GM19239 (cell line): ENCODE data around the gene TRAFD1.
"Not testable (repeated sequence)": the region's sequence is repeated elsewhere in the genome, so short reads cannot be mapped to it uniquely, and the experiment has no call there.

Experiments used
- DNase-seq: peaks from one replicate; pipeline ENCODE4 v3.0.0; 2011; ENCODE audit warnings: low spot score; ENCODE audit not compliant: insufficient read length
- FAIRE-seq: peaks from 2 replicates; lab custom pipeline; 2011; peaks lifted over from hg19 to GRCh38; lab: Jason Lieb, UNC

TRAFD1 gene

DNA sequence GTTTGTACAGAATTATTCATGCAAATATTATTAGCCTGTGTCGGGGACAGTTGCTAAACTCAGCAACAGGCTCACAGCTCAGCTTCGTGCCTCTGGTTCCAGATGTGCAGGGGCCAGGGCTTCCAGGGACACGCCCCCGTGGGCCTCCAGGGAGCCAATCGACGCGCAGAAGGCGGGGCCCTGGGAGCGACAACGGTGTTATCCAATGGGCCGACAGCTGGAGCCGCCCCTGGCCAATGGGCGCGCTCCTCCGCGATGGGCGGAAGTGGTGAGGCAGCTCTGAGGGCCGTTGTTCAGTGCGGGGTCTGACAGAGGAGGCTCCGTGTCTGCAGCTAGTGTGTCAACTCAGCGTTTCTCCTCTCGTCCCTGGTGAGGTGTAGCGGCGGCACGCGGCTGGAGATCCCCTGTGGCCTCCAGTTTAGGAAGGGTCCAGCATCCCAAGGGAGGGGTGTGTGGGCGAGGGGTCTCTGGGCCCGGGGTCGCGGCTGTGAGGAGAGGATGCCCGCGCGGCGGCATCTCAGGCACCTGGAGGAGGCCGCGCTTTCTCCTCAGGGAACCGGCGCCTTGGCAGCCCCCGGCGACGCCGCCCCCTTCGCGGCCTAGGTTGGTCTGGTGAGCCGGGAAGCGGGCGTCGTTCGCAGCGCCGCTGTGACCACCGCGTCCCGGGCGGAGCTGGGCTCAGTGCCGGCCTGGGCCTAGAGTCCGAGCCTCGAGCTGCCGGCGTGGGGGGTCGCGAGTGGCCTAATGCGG, at the start of gene TRAFD1:
Gene TRAFD1, plus strand, starts transcription at position 311 of the 750 bp plus-strand sequence. CDS start 4,963 bp downstream, outside the sequence.
- FAIRE-seq (peak; percentile 97), DNase-seq (peak; percentile 92)

- DNase-seq, result no peak
- no peak for FAIRE-seq
These were observed 38.1 kb upstream of the TRAFD1 start for GRCh38 chr12:112087055-112087850.

DNA sequence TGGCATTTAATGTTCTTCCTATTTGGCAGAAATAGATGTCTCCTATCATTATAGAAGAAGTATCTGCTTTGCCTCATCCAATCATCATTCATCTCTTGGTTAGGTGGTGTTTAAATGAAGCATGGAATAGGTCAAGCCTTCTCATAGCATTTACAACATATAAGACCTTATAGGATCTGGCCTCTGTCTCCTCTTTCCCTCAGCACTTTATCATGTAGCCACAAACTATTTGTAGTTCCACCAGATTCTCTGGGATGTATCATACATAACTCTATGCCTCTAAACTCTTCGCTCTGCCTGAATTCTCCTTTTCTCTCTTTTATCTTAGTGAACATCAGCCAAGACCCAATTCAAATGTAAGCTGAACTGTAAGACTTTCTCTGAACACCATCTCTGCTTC, 37.5 kb upstream of the TRAFD1 start:
- DNase-seq, result no peak
- no peak for FAIRE-seq

- no peak for FAIRE-seq
- DNase-seq, result no peak
These were observed 33.8 kb upstream of the TRAFD1 start for GRCh38 chr12:112091563-112091962.

- FAIRE-seq, result peak; percentile 26
- DNase-seq, result no peak
These were observed 29.3 kb upstream of the TRAFD1 start for GRCh38 chr12:112096070-112096469.

DNA sequence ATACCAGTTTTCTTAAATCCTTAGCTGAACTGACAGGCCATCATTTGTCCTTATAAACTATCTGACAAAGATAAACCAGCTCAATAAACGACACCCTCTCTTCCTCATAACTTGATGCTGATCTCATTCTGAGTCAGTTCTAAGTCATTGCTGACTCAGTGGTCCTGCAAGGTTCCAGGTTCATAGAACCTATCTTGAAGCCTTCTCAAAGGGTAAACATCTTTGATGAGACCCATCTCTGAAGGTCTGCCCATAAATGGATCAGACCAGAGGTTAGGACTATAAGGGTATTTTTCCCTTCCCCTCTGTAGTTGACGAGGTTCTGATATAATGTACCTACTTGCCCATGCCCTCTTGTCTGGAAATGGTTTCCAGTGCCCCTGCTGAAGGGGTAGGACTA, 28.7 kb upstream of the TRAFD1 start:
- DNase-seq (no peak), FAIRE-seq (no peak)

GRCh38 chr12:112097641-112098040, 27.7 kb upstream of the TRAFD1 start:
- FAIRE-seq, result no peak

DNA sequence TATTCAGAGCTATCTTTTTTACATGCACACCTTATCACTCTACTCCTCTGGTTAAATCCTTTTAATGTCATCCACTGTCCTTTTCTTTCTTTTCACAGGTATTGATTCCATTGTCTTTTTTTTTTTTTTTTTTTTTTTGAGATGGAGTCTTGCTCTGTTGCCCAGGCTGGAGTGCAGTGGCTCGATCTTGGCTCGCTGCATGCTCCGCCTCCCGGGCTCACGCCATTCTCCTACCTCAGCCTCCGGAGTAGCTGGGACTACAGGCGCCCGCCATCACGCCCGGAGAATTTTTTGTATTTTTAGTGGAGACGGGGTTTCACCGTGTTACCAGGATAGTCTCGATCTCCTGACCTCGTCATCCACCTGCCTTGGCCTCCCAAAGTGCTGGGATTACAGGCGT, 24.9 kb upstream of the TRAFD1 start:
- DNase-seq, FAIRE-seq: not testable (repeated sequence)

More at GRCh38 chr12:112097641-112098040, 27.7 kb upstream of the TRAFD1 start:
- no peak for DNase-seq

- FAIRE-seq (no peak), DNase-seq (no peak)
These were observed 23.2 kb upstream of the TRAFD1 start for GRCh38 chr12:112102127-112102526.

- FAIRE-seq, DNase-seq: not testable (repeated sequence)
These were observed 22.6 kb upstream of the TRAFD1 start for GRCh38 chr12:112102746-112103145.

DNA sequence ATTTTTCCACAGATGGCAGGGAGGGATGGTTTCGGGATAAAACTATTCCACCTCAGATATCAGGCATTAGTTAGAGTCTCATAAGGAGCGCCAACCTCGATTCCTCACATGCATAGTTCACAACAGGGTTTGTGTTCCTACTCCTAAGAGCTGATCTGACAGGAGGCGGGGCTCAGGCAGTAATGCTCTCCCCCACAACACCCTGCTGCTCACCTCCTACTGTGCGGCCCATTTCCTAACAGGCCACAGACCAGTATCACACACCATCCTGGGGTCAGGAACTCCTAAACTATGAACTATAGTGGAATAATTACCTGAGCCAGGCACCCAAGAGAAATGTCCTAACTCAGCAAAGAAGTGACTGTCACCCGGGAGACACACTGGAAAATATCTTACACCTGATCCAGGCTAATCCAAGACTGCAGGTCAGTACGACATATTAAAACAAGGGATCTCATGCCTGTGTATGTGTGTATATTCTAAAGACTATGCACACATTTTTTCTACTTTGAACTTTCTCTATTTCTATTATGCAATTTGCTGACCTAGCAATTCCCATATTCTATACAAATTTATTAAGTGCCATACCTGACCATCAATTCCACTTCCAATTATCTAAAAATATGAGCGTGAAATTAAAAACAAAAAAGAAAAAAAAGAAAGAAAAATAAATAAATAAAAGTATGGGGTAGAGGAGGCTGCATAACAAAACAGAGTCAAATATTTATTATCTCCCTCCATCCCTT, 21.4 kb upstream of the TRAFD1 start:
- DNase-seq, result no peak
- no peak for FAIRE-seq

- FAIRE-seq (no peak), DNase-seq (no peak)
These were observed 19.5 kb upstream of the TRAFD1 start for GRCh38 chr12:112105891-112106290.

DNA sequence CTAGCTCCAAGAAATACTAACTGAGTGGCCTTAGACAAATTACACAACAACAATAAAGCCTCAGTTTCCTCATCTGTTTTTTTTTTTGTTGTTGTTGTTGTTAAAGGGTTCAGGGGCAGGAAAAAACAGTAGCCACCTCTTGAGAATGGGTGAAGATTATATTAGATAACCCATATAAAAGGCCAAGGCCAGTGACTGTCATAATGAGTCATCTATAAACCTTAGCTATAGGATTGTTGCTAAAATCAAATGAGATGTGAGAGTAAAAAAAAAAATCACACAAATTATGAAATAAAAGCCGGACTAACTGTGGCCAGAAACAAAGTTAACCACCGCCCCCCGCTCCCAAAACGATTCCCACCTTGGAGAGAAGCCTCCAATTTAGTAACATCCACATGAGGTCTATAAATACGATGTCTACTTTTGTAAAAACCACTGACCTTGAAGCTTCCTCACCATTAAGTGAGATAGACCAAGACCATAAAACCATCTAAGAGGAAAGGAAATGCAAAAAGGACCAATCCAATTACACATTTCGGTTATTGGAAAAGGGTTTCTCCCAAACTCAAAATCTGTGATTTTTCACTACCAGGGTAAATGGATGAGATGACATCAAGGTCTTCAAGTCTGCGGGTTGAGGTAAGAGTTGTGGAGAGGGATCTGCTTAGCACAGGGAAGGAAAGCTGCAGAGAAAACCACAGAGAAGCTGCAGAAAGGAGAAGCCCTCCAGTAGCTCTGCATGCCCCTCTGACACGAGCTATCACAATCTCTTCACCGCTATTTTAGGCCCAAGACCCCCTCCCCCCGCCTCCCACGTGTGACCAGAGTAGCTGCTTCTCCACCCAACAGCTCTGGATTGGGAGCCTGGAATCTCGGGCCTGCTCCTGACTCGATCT, 17.8 kb upstream of the TRAFD1 start:
- peak; percentile 14 for FAIRE-seq
- peak; percentile 14 for DNase-seq

- peak; percentile 90 for FAIRE-seq
These were observed 16.9 kb upstream of the TRAFD1 start, which contains the start of gene NAA25 for GRCh38 chr12:112108202-112109079. Gene NAA25, minus strand, starts transcription at chr12:112108783. Its CDS starts 10 bp downstream, at chr12:112108773.

GRCh38 chr12:112110787-112111662, 14.3 kb upstream of the TRAFD1 start:
- DNase-seq, FAIRE-seq: not testable (repeated sequence)

More at GRCh38 chr12:112108202-112109079, 16.9 kb upstream of the TRAFD1 start, which contains the start of gene NAA25:
- peak; percentile 86 for DNase-seq

GRCh38 chr12:112111931-112112330, 13.4 kb upstream of the TRAFD1 start:
- FAIRE-seq (no peak), DNase-seq (no peak)

GRCh38 chr12:112112409-112113133, 12.8 kb upstream of the TRAFD1 start:
- DNase-seq (no peak), FAIRE-seq (no peak)
